ENCODE results near the gene HSDL1.

The HSDL1 gene

DNA sequence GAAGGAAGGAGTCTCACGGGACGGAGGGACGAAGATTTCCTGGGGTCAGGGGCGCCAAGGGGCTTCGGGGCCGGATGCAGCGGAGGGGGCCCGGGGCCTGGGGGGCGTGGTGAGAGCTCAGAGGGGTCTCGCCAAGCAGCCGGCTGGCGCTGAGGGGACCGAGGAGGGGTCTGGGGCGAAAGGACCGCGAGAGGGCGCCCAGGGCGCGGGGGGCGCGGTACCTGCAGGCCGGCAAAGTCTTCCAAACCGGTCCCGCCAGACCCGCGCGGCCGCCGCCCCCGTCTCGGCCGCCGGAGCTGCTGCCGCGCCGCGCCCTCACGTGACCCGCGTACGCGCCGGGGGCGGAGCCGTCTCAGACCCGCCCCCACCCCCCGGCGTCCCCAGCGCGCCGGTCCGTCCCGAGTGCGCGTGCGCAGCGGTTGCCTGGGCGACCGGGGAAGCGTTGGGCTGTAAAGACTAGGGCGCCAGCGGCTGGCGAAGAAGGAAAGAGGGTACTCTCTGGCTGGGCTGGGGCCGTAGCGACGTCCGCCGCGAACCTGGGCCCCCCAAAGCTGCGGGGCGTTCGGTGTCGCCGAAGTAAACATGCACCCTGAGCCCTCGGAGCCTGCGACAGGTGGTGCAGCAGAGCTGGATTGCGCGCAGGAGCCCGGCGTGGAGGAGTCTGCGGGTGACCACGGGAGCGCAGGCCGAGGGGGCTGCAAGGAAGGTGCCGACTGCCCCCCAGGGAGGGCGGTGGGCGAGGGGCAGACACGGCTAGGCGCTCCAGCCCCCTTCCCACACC lies at the start of gene HSDL1, which contains the start of gene DNAAF1:
Gene HSDL1 (minus strand): TSS at position 319 of the 781 bp plus-strand sequence. CDS start 13,856 bp downstream, outside the sequence.
Gene DNAAF1 (plus strand): TSS at position 450 of the 781 bp plus-strand sequence. CDS start 133 bp downstream, at position 583.
- peak; percentile 82 for DNase-seq

GRCh38 chr16:84194018-84194417 lies 49.0 kb upstream of the HSDL1 start:
- no peak for DNase-seq

DNA sequence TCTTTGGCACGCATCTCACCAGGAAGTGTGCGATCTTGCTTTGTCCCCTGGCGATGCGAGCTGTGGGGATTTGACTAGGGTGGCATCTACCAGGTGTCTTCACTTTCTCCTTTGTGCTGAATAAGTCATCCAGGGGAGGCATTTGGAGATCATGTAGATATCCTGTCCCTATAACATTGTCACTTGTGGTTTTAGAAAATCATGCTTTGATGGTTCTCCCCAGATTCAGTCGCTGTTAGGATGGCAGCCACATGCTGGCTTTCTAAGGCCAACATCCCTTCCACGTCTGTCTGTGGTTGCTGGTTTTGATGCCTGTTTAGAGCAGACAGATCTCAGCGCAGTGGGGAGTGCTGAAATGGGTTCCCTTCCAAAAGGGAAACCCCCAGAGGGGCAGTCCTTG lies 48.5 kb upstream of the HSDL1 start:
- DNase-seq, result no peak

GRCh38 chr16:84191466-84191865 lies 46.5 kb upstream of the HSDL1 start:
- no peak for DNase-seq

GRCh38 chr16:84190731-84191388 lies 45.9 kb upstream of the HSDL1 start, which contains the start of gene ADAD2:
TSS of gene ADAD2 (plus strand) at chr16:84191157. CDS start at chr16:84191231, 74 bp downstream.
- no peak for DNase-seq

GRCh38 chr16:84186685-84187437 lies 41.9 kb upstream of the HSDL1 start, which contains the start of gene TAF1C:
TSS of gene TAF1C (minus strand) at chr16:84187057. CDS start at chr16:84184988, 2,069 bp downstream.
- peak; percentile 89 for DNase-seq

DNA sequence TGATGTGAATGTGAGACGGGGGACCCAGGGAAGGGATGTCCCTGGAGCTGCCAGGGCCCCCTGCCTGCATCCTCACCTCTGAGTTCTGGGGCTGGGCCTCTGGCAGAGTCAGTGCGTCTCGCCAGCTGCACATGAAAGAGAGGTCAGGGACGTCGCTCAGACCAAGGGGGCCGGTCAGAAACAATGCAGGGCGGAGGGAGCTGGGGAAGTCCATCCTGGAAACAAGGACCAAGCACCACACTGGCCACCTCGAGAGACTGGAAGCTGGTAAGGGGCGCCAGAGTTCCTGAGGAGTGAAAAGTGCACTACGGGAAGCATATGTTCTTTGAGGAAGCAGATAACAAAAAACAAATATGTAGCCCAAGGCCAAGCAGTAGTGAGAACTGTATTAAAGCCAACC lies 39.8 kb upstream of the HSDL1 start:
- DNase-seq, result no peak

DNA sequence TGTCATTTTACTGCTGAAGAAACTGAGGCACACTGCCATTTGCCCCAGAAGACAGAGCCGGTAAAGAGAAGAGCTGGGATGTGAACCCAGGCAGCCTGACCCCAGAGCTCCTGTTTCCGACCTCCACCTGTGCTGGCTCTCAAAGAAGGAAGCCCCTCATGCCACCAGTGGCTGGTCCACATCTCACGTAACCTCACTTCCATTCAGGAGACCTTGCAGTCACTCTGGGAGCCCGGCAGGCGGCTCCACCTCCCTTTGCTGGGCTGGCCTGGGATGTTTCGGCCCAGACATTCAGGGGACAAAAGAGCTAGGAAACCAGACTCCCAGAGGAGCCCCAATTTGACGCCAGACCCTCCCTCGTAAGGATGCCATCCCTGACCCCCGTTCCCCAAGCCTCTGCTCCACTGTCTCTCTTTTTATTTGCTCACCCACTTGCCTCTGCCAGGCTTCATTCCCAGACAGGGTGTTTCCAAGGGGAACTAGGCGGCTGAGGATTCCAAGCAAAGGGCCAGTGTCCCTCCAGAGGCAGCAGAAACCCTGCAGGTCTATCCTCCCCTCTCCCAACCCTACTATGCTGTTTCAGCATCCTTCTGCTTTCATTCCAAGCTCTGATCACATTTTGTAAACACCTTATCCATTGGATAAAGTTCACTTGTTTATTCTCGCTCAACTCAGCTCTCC lies 39.1 kb upstream of the HSDL1 start:
- no peak for DNase-seq

DNA sequence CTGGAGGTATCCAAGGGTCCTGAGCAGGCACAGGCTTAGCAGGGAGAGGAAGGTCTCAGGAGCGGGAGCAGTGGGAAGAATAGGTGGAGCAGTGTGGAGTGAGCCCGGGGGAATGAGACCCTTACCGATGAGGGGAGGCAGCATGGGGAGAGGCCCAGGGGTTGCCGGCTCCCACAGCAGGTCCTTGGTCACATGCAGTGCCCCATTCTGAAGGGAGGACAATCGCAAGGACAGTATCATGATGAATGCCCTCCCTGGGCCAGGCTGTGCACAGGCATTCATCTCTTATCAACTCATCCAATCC lies 38.5 kb upstream of the HSDL1 start:
- no peak for DNase-seq

- no peak for DNase-seq
These were observed 37.9 kb upstream of the HSDL1 start for GRCh38 chr16:84182680-84183571.

DNA sequence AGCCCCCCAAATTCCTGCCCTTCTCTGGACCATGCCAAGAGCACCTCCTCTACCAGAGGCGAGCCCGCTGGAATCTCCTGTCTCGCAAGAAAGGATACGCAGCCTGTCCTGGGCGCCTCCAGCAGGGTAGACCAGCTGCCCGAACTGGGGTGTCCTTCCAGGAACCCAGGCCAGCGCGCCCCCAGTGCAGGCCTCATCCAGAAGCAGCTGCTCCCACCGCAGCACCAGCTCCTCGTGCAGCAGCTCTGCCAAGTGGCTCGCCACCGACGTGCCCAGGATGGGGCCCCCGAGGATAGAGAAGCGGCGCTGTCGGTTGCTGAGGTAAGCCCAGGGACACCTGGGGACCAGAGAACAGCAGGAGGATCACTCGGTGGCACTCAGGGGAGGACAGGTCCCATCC lies 37.1 kb upstream of the HSDL1 start:
- DNase-seq, result no peak

- no peak for DNase-seq
These were observed 36.4 kb upstream of the HSDL1 start for GRCh38 chr16:84181144-84181915.

DNA sequence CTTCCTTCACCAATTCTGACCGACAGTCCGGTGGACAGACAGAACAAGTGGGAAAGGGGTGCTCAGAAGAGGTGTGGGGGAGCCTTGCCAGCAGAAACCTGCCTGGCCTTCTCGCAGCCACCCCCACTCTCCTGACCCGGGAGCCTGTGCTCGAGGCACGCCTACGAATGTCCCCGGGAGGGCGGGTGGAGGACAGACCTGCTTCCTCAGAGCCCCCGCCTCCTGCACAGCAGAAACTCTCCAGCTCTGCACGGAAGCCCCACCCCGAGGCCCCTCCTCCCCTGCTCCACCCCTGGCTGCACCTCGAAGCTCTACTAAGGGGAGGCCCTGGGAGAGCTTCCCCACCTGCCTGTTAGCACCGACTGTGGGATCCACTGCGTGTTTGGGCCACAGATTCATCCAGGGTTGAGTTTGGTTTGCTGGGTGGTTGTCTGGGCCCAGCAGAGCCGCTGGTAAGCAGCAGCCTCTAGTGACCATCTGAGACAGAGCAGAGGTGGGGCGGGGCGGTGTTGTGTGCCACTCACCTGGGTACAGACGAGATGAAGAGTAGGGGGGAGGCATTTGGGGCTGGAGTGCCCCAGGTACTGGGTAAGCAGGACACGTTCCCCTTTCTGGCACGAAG lies 35.7 kb upstream of the HSDL1 start:
- no peak for DNase-seq

DNA sequence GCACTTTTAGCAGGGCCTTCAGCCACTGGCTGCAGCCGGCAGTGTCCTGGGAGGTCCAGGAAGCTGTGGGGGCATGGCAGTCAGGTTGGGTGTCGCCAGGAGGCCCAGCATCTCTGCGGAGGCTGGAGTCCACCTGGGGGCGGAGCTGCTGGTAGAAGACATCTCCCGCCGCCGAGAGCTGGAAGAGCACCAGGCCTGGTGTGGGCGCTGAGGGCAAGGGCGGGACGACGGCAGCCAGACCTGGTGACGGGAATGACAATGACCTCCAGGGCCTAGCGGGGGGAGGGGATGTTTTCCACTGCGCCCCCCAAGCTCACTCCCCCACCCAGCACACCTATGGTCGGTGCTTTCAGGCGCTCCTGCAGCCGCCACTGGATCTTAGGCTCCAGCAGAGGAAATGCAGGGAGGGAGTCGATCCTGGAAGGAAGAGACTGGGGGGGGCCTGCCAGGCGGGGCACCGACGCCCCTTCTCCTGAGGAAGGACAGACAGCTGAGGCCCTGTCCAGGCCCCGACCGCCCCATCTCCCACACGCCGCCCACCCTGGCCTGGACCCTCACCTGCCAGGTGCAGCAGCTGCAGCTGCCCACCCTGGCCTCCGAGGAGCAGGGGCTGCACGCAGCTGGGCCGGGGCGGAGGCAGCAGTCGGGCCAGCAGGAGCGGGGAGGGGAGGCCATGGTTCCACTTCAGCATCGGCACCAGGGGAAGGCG lies 34.8 kb upstream of the HSDL1 start:
- DNase-seq, result no peak

DNA sequence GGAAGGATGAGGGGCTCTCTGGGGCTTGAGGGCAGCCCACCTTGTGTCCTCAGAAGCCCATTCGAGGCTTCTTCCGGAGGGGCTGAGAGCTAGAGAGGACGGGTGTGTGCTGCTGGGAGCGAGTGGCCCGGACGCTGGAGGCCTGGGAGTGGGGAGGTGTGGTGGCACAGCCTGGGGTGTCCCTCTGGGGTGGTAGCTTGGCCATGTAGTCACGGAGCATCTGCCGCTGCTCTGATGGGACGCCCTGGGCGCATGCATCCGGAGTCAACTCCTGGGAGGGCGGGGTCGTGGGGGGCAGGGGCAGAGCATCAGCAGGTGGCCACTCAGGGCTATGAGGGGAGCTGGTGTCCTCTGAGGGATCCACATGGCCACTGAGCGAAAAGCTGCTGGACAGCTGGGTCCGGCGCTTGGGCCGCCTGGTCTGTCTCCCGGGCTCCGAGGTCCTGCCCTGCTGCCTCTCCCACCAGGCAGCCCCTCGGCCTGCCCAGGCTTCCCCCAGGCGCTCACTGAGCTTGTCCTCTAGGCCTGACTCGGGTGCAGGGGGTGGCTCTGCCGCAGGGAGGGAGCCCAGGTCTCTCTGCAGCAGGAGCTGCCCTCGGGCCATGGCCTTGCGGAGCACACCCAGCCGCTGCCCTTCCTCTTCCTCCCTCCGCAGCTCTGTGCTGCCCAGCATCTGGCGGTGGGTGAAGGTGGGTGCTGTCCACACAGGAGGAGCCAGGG lies 34.1 kb upstream of the HSDL1 start:
- DNase-seq, result no peak

GRCh38 chr16:84178146-84178765 lies 33.3 kb upstream of the HSDL1 start:
- no peak for DNase-seq

- no peak for DNase-seq
These were observed 32.7 kb upstream of the HSDL1 start for GRCh38 chr16:84177741-84178073.

DNA sequence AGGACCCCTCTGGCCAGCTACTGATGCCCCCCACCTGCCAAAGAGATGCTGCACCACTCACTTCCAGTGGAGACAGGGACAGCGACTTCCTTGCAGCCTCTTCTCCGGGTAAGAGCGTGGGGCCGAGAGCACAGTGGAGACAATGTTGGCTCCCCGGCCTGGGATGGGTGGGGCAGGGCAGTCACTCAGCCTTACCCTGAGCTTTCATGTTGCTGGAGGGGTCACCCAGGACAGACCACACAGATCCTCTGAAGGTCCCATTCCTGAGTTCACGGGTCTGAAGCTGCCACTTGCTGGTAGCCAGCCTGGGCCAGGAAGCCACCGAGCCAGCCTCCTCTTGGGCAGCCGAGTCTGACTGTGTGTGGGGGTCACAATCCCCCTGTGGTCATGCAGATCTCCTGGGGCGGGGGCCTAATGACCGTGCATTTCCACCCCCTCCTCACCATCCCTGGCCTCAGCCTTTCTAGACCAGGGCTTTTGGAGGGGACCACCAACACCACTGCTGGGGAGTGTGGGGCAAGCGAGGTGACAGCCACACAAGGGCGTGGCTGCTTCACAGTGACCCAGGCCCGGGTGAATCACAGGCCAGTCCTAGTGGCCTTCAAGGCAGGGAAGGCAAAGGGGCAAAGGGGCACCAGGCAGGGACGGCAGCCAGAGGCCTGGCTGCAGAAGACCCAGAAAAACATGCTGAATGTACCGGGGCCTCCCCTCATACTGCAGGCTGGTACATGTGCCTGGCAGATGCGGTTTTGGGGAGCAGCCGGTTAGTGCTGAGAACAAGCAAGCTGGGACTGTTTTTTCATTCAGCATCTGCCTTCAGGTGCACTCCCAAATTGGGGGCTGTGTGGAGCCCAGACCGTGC lies 31.4 kb upstream of the HSDL1 start:
- no peak for DNase-seq
